GM13976 (cell line): ENCODE results near the gene NOTCH2.

Source experiments
- DNase-seq: peaks from one replicate; pipeline ENCODE4 v3.0.0; 2012; ENCODE audit warnings: low spot score
- in situ Hi-C: fragments of 300-500 bp; cut with MboI; formaldehyde crosslinking; loops from one replicate; pipeline ENCODE4 v1.12.0; 2022; ENCODE audit warnings: low sequenced_read_pairs, mixed read lengths, inconsistent platforms; ENCODE audit not compliant: unreplicated experiment
- TF ChIP-seq, protein P1 (sequence below): IDR thresholded peaks from 2 replicates; pipeline ENCODE4 v1.5.1; 2012; ENCODE audit warnings: borderline replicate concordance, mild to moderate bottlenecking; ENCODE audit not compliant: insufficient read depth; ENCODE audit errors: extremely low read depth, missing control alignments, control extremely low read depth

The NOTCH2 gene

DNA sequence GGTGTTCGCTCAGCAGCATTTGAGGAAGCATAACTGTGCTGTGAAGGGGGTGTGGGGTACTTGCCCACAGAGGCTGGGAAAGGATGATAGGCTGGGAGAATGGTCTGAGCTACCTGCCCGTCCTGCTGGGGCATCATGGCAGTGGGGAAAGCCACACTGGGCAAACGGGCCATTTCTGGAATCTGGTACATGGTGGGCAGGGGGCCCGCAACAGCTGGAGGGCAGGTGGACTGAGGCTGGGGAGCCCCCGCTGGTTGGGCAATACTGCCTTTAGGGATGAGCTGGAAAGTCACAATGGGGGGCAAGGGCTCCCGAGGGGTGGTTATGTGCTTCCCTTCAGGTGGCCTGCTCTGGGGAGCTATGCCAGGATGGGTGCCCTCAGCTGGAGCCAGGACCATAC is 153.9 kb downstream of the NOTCH2 start:
- in situ Hi-C loops, result no loop called here
- DNase-seq, result no peak
- TF ChIP-seq, protein P1, sequence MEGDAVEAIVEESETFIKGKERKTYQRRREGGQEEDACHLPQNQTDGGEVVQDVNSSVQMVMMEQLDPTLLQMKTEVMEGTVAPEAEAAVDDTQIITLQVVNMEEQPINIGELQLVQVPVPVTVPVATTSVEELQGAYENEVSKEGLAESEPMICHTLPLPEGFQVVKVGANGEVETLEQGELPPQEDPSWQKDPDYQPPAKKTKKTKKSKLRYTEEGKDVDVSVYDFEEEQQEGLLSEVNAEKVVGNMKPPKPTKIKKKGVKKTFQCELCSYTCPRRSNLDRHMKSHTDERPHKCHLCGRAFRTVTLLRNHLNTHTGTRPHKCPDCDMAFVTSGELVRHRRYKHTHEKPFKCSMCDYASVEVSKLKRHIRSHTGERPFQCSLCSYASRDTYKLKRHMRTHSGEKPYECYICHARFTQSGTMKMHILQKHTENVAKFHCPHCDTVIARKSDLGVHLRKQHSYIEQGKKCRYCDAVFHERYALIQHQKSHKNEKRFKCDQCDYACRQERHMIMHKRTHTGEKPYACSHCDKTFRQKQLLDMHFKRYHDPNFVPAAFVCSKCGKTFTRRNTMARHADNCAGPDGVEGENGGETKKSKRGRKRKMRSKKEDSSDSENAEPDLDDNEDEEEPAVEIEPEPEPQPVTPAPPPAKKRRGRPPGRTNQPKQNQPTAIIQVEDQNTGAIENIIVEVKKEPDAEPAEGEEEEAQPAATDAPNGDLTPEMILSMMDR, result no peak

DNA sequence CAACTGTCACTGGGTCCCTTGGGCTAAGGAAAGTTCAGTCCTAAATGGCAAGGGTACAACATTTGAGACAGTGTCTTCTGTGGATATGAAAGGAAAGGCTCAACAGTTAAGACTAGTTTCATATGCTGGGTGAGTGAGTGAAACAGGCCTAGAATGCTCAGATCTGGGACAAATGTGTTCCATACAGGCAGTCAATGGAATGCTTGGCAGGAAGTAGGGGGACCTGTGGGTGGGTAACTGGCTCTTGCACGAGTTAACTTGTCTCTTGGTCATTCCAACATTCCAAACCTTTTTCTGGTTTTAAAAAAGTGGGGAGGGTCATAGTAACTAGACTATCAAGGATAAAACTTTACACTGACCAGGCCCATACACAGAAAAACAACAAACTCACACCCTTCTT is 155.4 kb downstream of the NOTCH2 start:
- in situ Hi-C loops, result no loop called here
- DNase-seq, result no peak
- TF ChIP-seq, protein P1, result no peak

DNA sequence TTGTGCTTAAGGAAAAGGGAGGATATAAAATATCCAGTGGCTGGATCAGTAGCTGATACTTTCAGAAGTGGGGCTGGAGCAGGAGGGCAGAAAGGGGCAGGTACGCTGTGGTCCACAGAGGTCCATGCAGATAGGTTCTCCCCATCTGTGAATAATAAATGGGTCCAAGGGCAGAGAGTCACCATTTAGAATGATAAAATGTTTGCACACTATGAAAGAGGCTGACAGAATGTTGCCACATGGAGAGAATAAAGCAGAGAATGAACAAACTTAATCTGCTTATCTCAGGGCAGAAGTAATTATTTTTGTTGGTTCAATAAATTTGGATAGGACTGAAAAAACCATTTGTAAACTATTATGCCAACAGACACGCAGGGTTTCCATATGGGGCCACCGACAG is 156.5 kb downstream of the NOTCH2 start:
- in situ Hi-C loops, result no loop called here
- TF ChIP-seq, protein P1, result no peak
- no peak for DNase-seq

DNA sequence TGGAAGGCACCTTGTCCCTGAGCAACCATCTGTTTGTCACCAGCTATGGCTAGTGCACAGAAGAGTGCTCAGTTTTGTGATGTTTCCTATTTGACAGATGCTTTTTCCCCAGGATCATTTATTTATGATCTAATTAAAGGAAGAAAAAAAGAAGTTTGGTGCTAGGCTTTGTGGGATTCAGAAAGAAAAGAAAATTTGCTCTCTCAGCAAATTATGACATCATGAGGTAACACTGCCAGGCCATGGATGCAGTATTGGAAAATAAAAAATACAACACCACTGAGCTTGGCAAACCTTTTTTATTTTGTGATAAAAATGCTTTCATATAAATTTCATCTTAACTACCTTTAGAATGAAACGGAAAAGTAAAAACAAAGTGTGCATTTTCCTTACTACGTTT is 157.7 kb downstream of the NOTCH2 start:
- no peak for DNase-seq
- in situ Hi-C loops, result no loop called here
- TF ChIP-seq, protein P1, result no peak

- TF ChIP-seq, protein P1, result no peak
- no peak for DNase-seq
Observed at GRCh38 chr1:119910618-119911017, 158.8 kb downstream of the NOTCH2 start.

GRCh38 chr1:119909890-119910596 is 159.4 kb downstream of the NOTCH2 start:
- TF ChIP-seq, protein P1, result no peak
- in situ Hi-C loops, result no loop called here
- no peak for DNase-seq

More at GRCh38 chr1:119910618-119911017, 158.8 kb downstream of the NOTCH2 start:
- in situ Hi-C loops, result no loop called here
